Mesenchymal stem cell (in vitro differentiated cells and primary cell): ENCODE results near the gene PEX5L.
A peak's percentile ranks its signal among the peaks of the same experiment; 100 is the strongest.

ENCODE experiments used
- DNase-seq: peaks from one replicate; pipeline ENCODE4 v3.0.0-alpha.2; 2013
- H2AFZ ChIP-seq: one replicate; pipeline ENCODE4 v1.6.1; 2013; ENCODE audit warnings: low read depth, mild to moderate bottlenecking, control low read depth, inconsistent platforms, low read length, moderate library complexity
- H2AK5ac ChIP-seq: 2 replicates; pipeline ENCODE4 v1.6.1; 2013; ENCODE audit warnings: low read length, moderate library complexity, mild to moderate bottlenecking, inconsistent platforms; ENCODE audit not compliant: severe bottlenecking
- H2BK120ac ChIP-seq: one replicate; pipeline ENCODE4 v1.6.1; 2013; ENCODE audit warnings: low read depth, mild to moderate bottlenecking, inconsistent platforms, low read length, moderate library complexity
- H2BK12ac ChIP-seq, 2 experiments: one replicate each; pipeline ENCODE4 v1.6.1; 2013; ENCODE audit warnings: inconsistent platforms in 2 of 2, low read length in 2 of 2, mild to moderate bottlenecking in 2 of 2, moderate library complexity in 2 of 2, control low read depth in 1 of 2
- H2BK15ac ChIP-seq: one replicate; pipeline ENCODE4 v1.6.1; 2013; ENCODE audit warnings: mild to moderate bottlenecking, low read depth, inconsistent platforms; ENCODE audit not compliant: poor library complexity, severe bottlenecking
- H2BK5ac ChIP-seq: 2 replicates; pipeline ENCODE4 v1.6.1; 2013; ENCODE audit warnings: low read depth, mild to moderate bottlenecking, low read length, control low read depth, inconsistent platforms; ENCODE audit not compliant: poor library complexity, severe bottlenecking
- H3K14ac ChIP-seq, 2 experiments: one replicate each; pipeline ENCODE4 v1.6.1; 2013; ENCODE audit warnings: inconsistent platforms in 2 of 2, low read length in 2 of 2, control low read depth in 1 of 2, mild to moderate bottlenecking in 1 of 2, moderate library complexity in 1 of 2
- H3K18ac ChIP-seq, 2 experiments: one replicate each; pipeline ENCODE4 v1.6.1; 2013; ENCODE audit warnings: inconsistent platforms in 2 of 2, low read length in 2 of 2, control low read depth in 1 of 2, low read depth in 1 of 2, mild to moderate bottlenecking in 1 of 2
- H3K23ac ChIP-seq, 2 experiments: one replicate each; pipeline ENCODE4 v1.6.1; 2013; ENCODE audit warnings: inconsistent platforms in 2 of 2, low read length in 2 of 2, mild to moderate bottlenecking in 2 of 2, moderate library complexity in 2 of 2, control low read depth in 1 of 2
- H3K27ac ChIP-seq: 2 replicates; pipeline ENCODE4 v1.5.1; 2013; ENCODE audit warnings: mild to moderate bottlenecking, moderate library complexity, low read length, control low read depth, inconsistent platforms; ENCODE audit not compliant: poor library complexity, severe bottlenecking
- H3K27me3 ChIP-seq, 2 experiments: 2 replicates each; pipeline versions ENCODE4 v1.6.1 to v1.7.0; 2013; ENCODE audit warnings: low read length in 2 of 2, mild to moderate bottlenecking in 2 of 2, moderate library complexity in 2 of 2, control low read depth in 1 of 2, inconsistent platforms in 1 of 2; ENCODE audit not compliant: control insufficient read depth in 1 of 2, insufficient read depth in 1 of 2
- H3K36me3 ChIP-seq, 2 experiments: 2 replicates each; pipeline versions ENCODE4 v1.6.1 to v1.7.0; 2013; ENCODE audit warnings: low read length in 2 of 2, control low read depth in 1 of 2, inconsistent platforms in 1 of 2, low read depth in 1 of 2, mild to moderate bottlenecking in 1 of 2; ENCODE audit not compliant: insufficient read depth in 2 of 2, control insufficient read depth in 1 of 2
- H3K4ac ChIP-seq, 2 experiments: one replicate each; pipeline ENCODE4 v1.6.1; 2013; ENCODE audit warnings: inconsistent platforms in 2 of 2, low read length in 2 of 2, mild to moderate bottlenecking in 2 of 2, moderate library complexity in 2 of 2, control low read depth in 1 of 2, low read depth in 1 of 2
- H3K4me1 ChIP-seq: 2 replicates; pipeline ENCODE4 v1.6.1; 2013; ENCODE audit warnings: low read depth, low read length, control low read depth; ENCODE audit not compliant: control insufficient read depth, insufficient read depth
- H3K4me2 ChIP-seq: 2 replicates; pipeline ENCODE4 v1.6.1; 2013; ENCODE audit warnings: low read length, mild to moderate bottlenecking, inconsistent platforms; ENCODE audit not compliant: poor library complexity, severe bottlenecking
- H3K4me3 ChIP-seq, 2 experiments: 2 replicates each; pipeline versions ENCODE4 v1.5.1 to v1.7.0; 2013; ENCODE audit warnings: low read length in 2 of 2, mild to moderate bottlenecking in 2 of 2, control low read depth in 1 of 2, low read depth in 1 of 2; ENCODE audit not compliant: insufficient read depth in 1 of 2
- H3K79me1 ChIP-seq: replicated peaks from 2 replicates; pipeline ENCODE4 v1.6.1; 2013; ENCODE audit warnings: mild to moderate bottlenecking, control low read depth, low read length, inconsistent platforms; ENCODE audit not compliant: poor library complexity, severe bottlenecking
- H3K9ac ChIP-seq: 2 replicates; pipeline ENCODE4 v1.7.0; 2013; ENCODE audit warnings: mild to moderate bottlenecking, low read length, moderate library complexity
- H3K9me3 ChIP-seq: 2 replicates; pipeline ENCODE4 v1.7.0; 2013; ENCODE audit warnings: mild to moderate bottlenecking, low read length; ENCODE audit not compliant: control insufficient read depth
- H4K8ac ChIP-seq: one replicate; pipeline ENCODE4 v1.6.1; 2013; ENCODE audit warnings: inconsistent platforms, mild to moderate bottlenecking, low read length, moderate library complexity
- H4K91ac ChIP-seq: one replicate; pipeline ENCODE4 v1.6.1; 2013; ENCODE audit warnings: mild to moderate bottlenecking, low read length, inconsistent platforms
- WGBS: methylation state at CpG from one replicate; pipeline ENCODE4 v1.1.7; 2013; ENCODE audit warnings: mixed read lengths; 5-methylcytosine and 5-hydroxymethylcytosine counted together

The PEX5L gene

GRCh38 chr3:179760944-179761343 lies 275.8 kb downstream of the PEX5L start:
- Histone ChIP-seq H2BK12ac (no peak overlapping the region), H3K27ac (peak overlapping the region; percentile 47), H3K4ac (no peak overlapping the region)

GRCh38 chr3:179750720-179751328 lies 285.9 kb downstream of the PEX5L start:
- WGBS = 83% methylated on average over 6 of the region's 6 CpGs

More at GRCh38 chr3:179760944-179761343, 275.8 kb downstream of the PEX5L start:
- Histone ChIP-seq H4K91ac (no peak overlapping the region), H3K23ac (no peak overlapping the region), H3K36me3 (peaks cover 17 to 31% of the 10 kb centered on the region in 2 experiments), H2BK120ac (no peak overlapping the region), H3K9ac (no peak overlapping the region), H3K4me3 (no peak overlapping the region), H3K9me3 (no peaks in the 10 kb centered on the region), H3K4me1 (no peaks in the 10 kb centered on the region), H2BK15ac (no peak overlapping the region), H3K18ac (peak overlapping the region in 1 of 2 experiments; percentile 5), H2BK5ac (no peak overlapping the region), H4K8ac (no peak overlapping the region), H3K4me2 (no peak overlapping the region), H3K14ac (no peak overlapping the region), H3K79me1 (peaks cover 13% of the 10 kb centered on the region), H3K27me3 (no peaks in the 10 kb centered on the region), H2AFZ (no peak overlapping the region), H2AK5ac (no peak overlapping the region)
- DNase-seq = peak; percentile 86
- 50% methylated on average over 7 of the region's 8 CpGs for WGBS

GRCh38 chr3:179745716-179746115 lies 291.0 kb downstream of the PEX5L start:
- no peak overlapping the region for H2BK5ac ChIP-seq
- no peak overlapping the region for H3K9ac ChIP-seq
- H3K4me1 ChIP-seq = peaks cover 1% of the 10 kb centered on the region
- H2BK12ac ChIP-seq = no peak overlapping the region
- peaks cover 21 to 30% of the 10 kb centered on the region in 2 experiments for H3K36me3 ChIP-seq
- H3K4ac ChIP-seq = no peak overlapping the region
- WGBS = 95% methylated on average over 3 of the region's 5 CpGs
- H4K8ac ChIP-seq = no peak overlapping the region
- H3K9me3 ChIP-seq = no peaks in the 10 kb centered on the region
- no peak overlapping the region for H2AFZ ChIP-seq
- no peak overlapping the region for H3K18ac ChIP-seq
- H2BK15ac ChIP-seq = no peak overlapping the region
- no peak overlapping the region for H2AK5ac ChIP-seq
- H3K27me3 ChIP-seq = no peaks in the 10 kb centered on the region
- H4K91ac ChIP-seq = no peak overlapping the region
- no peak overlapping the region for H2BK120ac ChIP-seq
- H3K4me2 ChIP-seq = no peak overlapping the region
- H3K14ac ChIP-seq = no peak overlapping the region
- no peak overlapping the region for H3K27ac ChIP-seq
- H3K79me1 ChIP-seq = peaks cover 27% of the 10 kb centered on the region
- DNase-seq = no peak
- no peak overlapping the region for H3K4me3 ChIP-seq
- H3K23ac ChIP-seq = no peak overlapping the region

More at GRCh38 chr3:179750720-179751328, 285.9 kb downstream of the PEX5L start:
- Histone ChIP-seq H3K18ac (no peak overlapping the region), H2AFZ (no peak overlapping the region), H3K9ac (no peak overlapping the region), H3K27ac (no peak overlapping the region), H3K4me3 (no peak overlapping the region), H2BK12ac (no peak overlapping the region), H2AK5ac (no peak overlapping the region), H3K79me1 (peaks cover 17% of the 10 kb centered on the region), H2BK5ac (no peak overlapping the region), H3K14ac (no peak overlapping the region), H3K4me2 (no peak overlapping the region), H3K9me3 (no peaks in the 10 kb centered on the region), H4K8ac (no peak overlapping the region), H3K36me3 (peaks cover 16 to 19% of the 10 kb centered on the region in 2 experiments), H3K27me3 (no peaks in the 10 kb centered on the region), H3K4ac (no peak overlapping the region), H3K4me1 (no peaks in the 10 kb centered on the region), H4K91ac (no peak overlapping the region), H2BK15ac (no peak overlapping the region), H2BK120ac (no peak overlapping the region), H3K23ac (no peak overlapping the region)
- peak; percentile 45 for DNase-seq

- peaks cover 32% of the 10 kb centered on the region for H3K79me1 ChIP-seq
- no peak overlapping the region for H3K27ac ChIP-seq
- no peak overlapping the region for H3K23ac ChIP-seq
- H2AK5ac ChIP-seq = no peak overlapping the region
- no peak overlapping the region for H4K91ac ChIP-seq
- no peak overlapping the region for H2AFZ ChIP-seq
- no peak overlapping the region for H2BK12ac ChIP-seq
- 90% methylated on average over 3 of the region's 4 CpGs for WGBS
- no peak overlapping the region for H2BK15ac ChIP-seq
- H3K4me3 ChIP-seq = no peak overlapping the region
- no peak overlapping the region for H4K8ac ChIP-seq
- no peak overlapping the region for H3K4ac ChIP-seq
- H3K9ac ChIP-seq = no peak overlapping the region
- H3K27me3 ChIP-seq = no peaks in the 10 kb centered on the region
- H3K14ac ChIP-seq = no peak overlapping the region
- H3K18ac ChIP-seq = no peak overlapping the region
- H2BK5ac ChIP-seq = no peak overlapping the region
- H3K36me3 ChIP-seq = peaks cover 23 to 35% of the 10 kb centered on the region in 2 experiments
- H3K4me2 ChIP-seq = no peak overlapping the region
- no peak for DNase-seq
- H3K9me3 ChIP-seq = no peaks in the 10 kb centered on the region
- H2BK120ac ChIP-seq = no peak overlapping the region
- peaks cover 3% of the 10 kb centered on the region for H3K4me1 ChIP-seq
Measured at GRCh38 chr3:179745079-179745478, 291.7 kb downstream of the PEX5L start.
